ENCODE measurements around the gene DDIT3.
A peak's percentile ranks its signal among the peaks of the same experiment; 100 is the strongest.
"Not testable (repeated sequence)": the region's sequence is repeated elsewhere in the genome, so short reads cannot be mapped to it uniquely, and the experiment has no call there.

The DDIT3 gene

GRCh38 chr12:57525615-57526383 lies 5.5 kb upstream of the DDIT3 start:
- no peak for DNase-seq (ENCODE audit: low spot score)

- no peak for DNase-seq (ENCODE audit: low spot score)
Measured at GRCh38 chr12:57524814-57525614, 4.7 kb upstream of the DDIT3 start.

- DNase-seq (ENCODE audit: low spot score) = no peak
Measured at GRCh38 chr12:57523706-57524614, 3.6 kb upstream of the DDIT3 start.

GRCh38 chr12:57522887-57523705 lies 2.8 kb upstream of the DDIT3 start:
- peak; percentile 46 for DNase-seq (ENCODE audit: low spot score)

GRCh38 chr12:57522011-57522886 lies 1.9 kb upstream of the DDIT3 start, which contains the start of gene MBD6:
TSS of gene MBD6 (plus strand) at chr12:57522824. CDS start at chr12:57524304, 1,480 bp downstream.
- peak; percentile 91 for DNase-seq (ENCODE audit: low spot score)

DNA sequence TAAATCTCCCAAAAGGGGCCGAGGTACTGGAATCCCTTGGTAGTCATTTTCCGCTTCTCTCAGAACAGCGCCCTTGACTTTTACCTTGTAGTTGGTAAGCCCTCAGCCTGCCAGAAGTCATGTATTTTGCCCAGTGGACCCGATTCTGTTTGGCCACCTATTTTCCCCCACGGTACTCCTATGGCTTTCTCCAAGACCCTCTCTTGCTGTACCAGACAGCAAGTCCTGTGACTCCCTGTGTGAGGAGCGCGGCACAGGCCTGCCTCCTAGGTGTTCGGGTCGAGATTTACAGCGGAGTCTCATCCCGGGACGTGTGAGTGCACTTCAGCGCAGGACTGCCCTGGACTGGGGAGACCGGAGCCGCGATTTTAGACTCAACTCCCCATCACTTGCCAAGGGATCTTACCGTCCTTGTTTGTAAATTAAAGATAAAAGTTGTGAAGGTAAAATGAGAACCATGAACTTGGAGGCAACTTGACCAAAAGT lies 1.3 kb upstream of the DDIT3 start:
- DNase-seq (ENCODE audit: low spot score) = peak; percentile 57

- DNase-seq (ENCODE audit: low spot score) = no peak
Measured at GRCh38 chr12:57519796-57520052, 590 bp downstream of the DDIT3 start.

DNA sequence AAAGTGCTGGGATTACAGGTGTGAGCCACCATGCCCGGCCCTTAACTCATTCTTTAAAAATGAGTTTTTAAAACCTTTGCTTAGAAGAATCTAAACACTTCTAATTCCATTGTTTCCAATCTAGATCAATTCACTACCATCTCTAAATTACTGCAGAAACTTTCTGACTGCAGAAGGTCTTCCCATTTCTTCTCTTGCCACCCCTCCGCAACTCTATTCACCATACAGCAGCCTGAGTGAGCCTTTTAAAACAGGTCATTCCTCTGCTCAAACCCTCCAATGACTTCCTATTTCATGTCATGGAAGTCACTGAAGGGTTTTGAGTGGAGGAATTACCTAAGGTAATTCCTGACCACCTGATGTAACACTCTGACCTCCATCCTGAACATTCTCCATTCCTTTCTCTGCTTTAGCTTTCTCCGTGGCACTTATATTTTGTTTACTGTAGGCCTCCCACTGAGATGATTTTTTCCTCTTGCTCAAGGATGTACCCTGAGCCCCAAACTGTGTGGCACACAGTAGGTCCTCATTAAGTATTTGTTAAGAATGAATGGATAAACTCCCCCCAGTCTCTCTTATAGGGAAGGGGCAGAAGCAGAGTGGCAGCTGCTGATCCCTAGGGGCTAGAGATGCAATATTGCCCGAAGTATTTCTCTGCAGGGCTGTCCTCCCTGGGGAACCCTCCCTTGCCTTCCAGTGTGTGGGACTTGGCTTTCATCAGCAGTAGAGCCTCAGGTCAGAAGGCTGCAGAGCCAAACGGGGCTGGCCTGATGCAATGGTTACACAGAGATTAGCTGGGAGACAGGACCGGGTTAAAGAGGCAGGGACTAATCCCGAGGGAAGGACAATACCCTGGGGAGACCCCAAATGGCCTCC lies 1.2 kb downstream of the DDIT3 start:
- peak; percentile 32 for DNase-seq (ENCODE audit: low spot score)

GRCh38 chr12:57518176-57518919 lies 2.0 kb downstream of the DDIT3 start:
- DNase-seq (ENCODE audit: low spot score) = no peak

DNA sequence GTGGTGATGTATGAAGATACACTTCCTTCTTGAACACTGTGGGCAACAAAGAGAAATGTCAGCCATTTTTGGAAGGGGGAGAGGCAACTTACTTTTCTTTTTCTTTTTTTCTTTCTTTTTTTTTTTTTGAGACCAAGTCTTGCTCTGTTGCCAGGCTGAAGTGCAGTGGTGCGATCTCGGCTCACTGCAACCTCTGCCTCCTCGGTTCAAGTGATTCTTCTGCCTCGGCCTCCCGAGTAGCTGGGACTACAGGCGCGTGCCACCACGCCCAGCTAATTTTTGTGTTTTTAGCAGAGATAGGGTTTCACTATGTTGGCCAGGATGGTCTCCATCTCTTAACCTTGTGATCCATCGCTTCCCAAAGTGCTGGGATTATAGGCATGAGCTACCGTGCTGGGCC lies 2.6 kb downstream of the DDIT3 start:
- not testable (repeated sequence) for DNase-seq (ENCODE audit: low spot score)

DNA sequence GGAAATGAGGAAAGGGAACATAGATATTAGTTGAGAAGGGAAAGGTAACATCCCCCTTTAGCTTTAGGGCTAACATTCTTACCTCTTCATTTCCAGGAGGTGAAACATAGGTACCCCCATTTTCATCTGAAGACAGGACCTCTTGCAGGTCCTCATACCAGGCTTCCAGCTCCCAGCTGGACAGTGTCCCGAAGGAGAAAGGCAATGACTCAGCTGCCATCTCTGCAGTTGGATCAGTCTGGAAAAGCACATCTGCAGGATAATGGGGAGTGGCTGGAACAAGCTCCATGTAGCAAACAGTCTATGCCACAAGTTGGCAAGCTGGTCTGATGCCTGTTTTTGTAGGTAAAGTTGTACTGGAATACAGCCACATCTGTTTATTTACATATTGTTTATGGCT lies 3.1 kb downstream of the DDIT3 start:
- DNase-seq (ENCODE audit: low spot score) = peak; percentile 26

GRCh38 chr12:57516617-57517153 lies 3.6 kb downstream of the DDIT3 start:
- DNase-seq (ENCODE audit: low spot score) = no peak

GRCh38 chr12:57515934-57516541 lies 4.3 kb downstream of the DDIT3 start:
- DNase-seq (ENCODE audit: low spot score) = no peak

DNA sequence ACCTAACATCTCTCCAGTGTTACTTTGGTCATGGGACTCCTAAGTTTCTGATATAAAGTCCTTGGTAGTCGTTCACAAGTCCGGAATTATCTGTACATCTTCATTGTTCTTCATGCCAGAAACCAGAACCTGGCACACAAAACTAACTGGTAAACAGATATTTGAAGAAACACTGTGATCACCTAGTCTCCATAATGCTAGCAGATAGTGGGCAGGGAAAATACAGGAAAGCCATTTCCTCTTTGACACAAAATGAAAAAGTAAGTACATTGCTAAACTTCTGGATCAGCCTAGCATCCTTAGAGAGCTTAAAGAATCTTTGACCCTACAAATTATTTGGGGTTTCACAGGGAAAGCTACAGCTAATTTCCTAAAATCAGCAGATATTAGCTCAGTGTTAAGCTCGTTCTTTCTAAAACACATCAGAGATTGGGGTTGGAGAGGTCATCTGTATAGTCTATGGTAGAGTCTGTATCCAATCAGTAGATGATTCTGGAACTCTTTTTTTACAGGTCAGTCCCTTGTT lies 4.8 kb downstream of the DDIT3 start:
- DNase-seq (ENCODE audit: low spot score) = no peak

- DNase-seq (ENCODE audit: low spot score) = no peak
Measured at GRCh38 chr12:57514720-57515407, 5.5 kb downstream of the DDIT3 start.

- DNase-seq (ENCODE audit: low spot score) = not testable (repeated sequence)
Measured at GRCh38 chr12:57514246-57514645, 6.1 kb downstream of the DDIT3 start.

DNA sequence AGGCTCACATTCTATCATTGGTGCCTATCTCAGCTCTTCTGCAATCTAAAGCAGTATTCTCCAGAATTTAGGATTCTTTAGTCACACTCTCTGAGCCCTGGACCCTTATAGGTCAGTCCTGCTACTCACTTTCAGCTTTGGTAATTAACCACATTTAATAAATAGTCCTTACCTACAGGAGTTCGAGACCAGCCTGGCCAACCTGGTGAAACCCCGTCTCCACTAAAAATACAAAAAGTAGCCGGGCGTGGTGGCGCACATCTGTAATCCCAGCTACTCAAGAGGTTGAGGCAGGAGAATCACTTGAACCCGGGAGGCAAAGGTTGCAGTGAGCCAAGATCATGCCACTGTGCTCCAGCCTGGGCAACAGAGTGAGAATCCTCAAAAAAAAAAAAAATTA lies 6.6 kb downstream of the DDIT3 start:
- DNase-seq (ENCODE audit: low spot score) = not testable (repeated sequence)

Measured in kidney tubule cell (primary cell).